Stimulated activated CD4-positive, alpha-beta T cell treated with anti-CD3 and anti-CD28 coated beads, Interleukin-12 subunit alpha, Interleukin-12 subunit beta, amount 100 ng/mL, for 48 hours (primary cell): Measurements from ENCODE around the gene SLC25A13.
"Not testable (repeated sequence)": the region's sequence is repeated elsewhere in the genome, so short reads cannot be mapped to it uniquely, and the experiment has no call there.

Experiments used
- DNase-seq, 3 donors: peaks; one replicate each; pipeline ENCODE4 v3.0.0-alpha.2; 2020; ENCODE audit warnings: low read depth in 2 of 3, low spot score in 1 of 3

SLC25A13 gene

GRCh38 chr7:96173781-96174180 is 148.1 kb downstream of the SLC25A13 start:
- DNase-seq, result no peak

GRCh38 chr7:96169439-96169838 is 152.5 kb downstream of the SLC25A13 start:
- DNase-seq, result no peak

DNA sequence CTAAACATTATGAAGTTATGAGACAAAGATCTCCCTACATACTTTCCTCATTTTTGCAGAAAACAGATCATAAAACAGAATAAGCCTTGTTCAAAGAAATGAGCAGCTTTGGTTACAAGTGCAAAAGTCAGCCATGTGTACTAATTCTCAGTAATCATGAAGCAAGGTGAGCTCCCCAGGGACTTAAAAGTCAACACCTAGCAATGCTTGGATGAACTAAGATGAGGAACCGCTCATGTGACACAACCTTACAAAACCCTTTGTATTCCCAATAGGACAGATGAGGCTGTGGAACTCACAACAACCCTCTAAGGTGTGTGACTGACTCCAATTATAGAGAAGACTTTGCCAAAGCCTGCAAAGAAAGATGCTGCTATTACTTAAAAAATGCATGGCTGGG is 154.5 kb downstream of the SLC25A13 start:
- DNase-seq, result no peak

DNA sequence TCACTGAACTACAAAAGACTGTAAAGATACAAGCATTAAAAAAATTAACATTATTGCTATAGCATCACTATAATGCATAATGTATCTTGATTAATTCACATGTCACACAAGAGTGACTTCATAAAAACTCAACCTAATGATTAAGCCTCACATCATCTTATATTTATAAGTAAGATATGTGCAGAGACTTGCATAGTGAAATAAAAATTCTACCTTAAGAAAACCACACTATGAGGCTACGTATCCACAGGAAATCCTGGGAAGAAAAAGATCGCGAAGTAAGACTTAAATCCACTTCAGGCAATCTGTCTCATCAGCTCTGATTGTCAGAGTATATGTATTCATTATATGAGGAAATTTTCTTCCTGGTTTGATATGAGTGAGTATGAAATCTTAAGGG is 160.0 kb downstream of the SLC25A13 start:
- no peak for DNase-seq

GRCh38 chr7:96157856-96158255 is 164.0 kb downstream of the SLC25A13 start:
- no peak for DNase-seq

DNA sequence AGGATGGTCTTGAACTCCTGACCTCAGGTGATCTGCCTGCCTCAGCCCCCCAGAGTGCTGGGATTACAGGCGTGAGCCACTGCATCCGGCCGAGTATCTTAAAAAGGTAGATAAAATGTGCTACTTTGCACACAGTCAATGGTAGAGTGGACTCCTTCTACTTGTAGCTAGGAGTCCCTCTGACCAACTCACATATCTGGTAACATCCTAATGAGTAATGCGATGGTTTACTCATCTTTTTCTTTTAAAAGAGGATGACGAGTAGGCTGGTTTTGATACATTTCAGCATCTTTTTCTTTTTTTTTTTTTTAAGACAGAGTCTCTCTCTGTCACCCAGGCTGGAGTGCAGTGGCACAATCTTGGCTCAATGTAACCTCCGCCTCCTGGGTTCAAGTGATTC is 167.4 kb downstream of the SLC25A13 start:
- DNase-seq, result not testable (repeated sequence)

- no peak for DNase-seq
These were observed 169.2 kb downstream of the SLC25A13 start for GRCh38 chr7:96152706-96153105.

- no peak for DNase-seq
These were observed 170.0 kb downstream of the SLC25A13 start for GRCh38 chr7:96151889-96152288.

DNA sequence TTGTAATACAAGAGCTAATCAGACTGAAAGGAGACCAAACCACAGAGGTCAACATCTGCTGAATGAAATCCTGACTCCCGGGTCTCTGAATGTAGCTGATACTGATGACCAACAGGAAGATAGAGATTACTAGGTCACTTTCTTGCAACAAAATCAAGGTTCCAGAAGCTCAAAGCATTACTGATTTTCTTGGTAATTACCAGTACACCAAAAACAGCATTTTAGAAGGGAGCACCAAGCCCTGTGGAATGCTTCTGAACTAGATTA is 177.7 kb downstream of the SLC25A13 start:
- no peak for DNase-seq

- no peak for DNase-seq
These were observed 178.2 kb downstream of the SLC25A13 start for GRCh38 chr7:96143495-96144259.

DNA sequence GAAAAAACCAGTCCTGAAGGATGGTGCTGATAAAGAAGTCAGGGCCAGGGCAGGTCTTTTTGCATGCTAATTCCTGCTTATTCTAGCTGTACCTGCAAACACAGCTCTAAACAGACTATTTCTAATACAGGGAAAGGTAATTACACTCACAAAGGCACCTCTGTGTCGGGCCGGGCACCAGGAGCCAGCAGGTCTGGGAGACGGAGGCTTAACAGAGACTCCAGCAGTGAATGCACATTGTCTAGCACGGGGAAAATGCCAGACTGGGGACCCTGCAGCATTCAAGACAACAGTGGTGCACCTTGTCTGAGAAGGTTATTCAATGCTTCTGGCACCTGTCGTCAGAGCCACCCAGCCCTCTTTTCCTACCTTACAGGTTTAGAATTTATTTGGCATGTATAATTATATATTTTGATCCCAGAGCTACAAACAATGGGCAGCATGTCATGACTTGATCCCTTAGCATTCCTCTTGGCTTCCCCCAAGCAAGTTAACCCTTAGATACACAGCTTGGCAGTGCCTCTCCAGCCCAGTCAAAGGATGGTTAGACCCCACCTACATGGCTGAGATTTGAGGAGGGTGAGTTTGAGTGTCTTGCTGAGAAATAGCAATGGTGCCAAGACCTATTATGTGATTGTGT is 185.2 kb downstream of the SLC25A13 start:
- no peak for DNase-seq

- no peak for DNase-seq
These were observed 186.7 kb downstream of the SLC25A13 start for GRCh38 chr7:96135241-96135640.

DNA sequence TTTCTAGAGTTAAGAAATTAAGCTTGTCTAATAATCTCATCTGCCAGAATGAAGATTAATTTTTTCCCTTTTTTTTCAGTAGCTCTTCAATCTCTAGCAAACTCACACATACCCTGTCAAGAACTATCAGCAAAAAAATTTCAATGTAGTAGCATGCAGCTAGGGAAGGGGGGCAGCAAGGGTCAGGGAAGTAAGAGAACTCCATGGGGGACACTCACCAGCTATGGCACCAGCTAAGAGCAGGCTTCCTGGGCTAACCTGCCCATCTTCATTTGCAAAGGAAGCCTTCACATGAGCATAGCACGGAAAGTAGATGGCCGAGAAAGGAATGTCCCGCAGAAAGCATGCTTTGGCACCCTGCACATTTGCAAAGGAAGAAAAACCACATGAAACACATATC is 190.4 kb downstream of the SLC25A13 start:
- DNase-seq, result no peak

GRCh38 chr7:96127746-96128145 is 194.2 kb downstream of the SLC25A13 start:
- no peak for DNase-seq

GRCh38 chr7:96126382-96126781 is 195.5 kb downstream of the SLC25A13 start:
- DNase-seq, result no peak

DNA sequence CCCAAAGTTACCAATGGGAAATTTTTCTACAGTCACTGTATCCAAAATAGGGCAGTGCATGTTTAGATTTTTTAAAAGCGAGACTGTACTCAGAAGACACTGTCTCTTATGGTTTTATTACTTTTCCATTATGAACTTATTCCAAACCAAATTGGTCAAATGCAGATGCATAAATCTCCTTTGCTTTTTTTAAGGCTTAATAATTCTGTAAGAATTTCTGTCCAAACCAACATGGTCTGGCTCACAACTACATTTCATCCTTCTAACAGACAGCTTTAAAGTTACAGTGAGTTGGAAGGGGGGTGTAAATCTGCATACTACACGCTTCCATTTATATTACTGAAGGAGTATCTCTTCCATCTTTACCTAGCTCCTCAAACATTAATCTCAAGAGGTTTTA is 199.2 kb downstream of the SLC25A13 start:
- no peak for DNase-seq

- no peak for DNase-seq
These were observed 200.1 kb downstream of the SLC25A13 start for GRCh38 chr7:96121752-96122151.

DNA sequence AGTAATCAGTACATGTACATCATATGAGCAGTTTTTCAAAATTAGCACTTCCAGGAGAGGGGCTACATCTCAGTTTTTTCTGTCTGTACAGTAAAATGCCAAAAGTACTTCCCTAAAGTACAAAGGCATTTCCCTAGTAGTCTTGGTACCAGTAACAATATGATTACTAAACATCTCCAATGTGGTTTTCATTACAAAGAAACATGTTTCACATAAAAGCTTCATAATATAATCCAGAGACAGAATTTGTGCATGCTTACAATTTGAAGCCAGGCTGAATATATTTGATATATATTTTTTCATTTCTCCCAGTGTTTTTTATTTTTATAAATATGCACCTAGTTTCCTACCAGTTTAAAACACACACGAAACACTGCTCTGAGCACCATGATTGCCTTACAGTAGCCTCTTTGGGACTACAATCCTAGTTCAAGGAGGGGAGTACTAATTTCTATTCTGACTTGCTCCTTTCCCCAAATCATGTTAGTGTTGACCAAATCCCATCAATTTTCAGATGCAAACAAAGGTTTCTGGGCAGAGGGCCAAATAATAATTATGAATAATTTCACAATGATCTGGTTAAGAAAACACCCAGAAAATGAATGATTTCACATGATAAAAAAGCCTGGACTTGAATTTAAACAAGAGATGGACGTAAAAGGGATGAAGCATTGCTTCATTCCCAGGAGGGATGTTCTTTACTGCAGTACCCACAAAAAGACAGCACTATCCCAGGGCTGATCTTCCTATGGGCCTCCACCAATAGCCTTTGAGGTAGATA is 201.3 kb downstream of the SLC25A13 start:
- DNase-seq, result no peak

DNA sequence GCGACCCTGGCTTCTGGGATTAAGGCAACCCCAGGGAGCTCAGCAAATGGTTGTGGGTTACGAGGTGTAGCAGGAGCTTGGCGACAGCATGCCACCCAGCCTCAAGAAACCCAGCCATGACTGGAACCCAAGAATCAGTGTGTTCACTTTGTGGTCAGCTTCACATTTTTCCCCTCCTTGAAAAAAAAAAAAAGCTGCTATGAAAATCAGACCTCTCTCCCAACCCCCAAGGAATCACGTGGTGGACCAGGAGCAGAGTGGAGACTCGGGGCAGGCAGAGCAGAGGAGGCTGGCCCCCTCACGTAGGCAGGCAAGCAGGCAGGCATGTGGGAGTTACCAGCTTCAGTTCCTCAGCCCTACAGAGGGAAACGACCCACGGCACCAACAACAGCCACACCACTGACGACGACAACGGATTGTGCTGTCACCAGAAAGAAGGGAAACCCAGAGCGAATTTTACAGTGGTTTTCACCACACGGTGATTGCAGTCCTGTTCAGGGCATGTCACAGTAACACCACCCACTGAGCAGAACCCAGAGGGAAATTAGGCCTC is 203.4 kb downstream of the SLC25A13 start:
- DNase-seq, result no peak

GRCh38 chr7:96116173-96116572 is 205.7 kb downstream of the SLC25A13 start:
- DNase-seq, result no peak

DNA sequence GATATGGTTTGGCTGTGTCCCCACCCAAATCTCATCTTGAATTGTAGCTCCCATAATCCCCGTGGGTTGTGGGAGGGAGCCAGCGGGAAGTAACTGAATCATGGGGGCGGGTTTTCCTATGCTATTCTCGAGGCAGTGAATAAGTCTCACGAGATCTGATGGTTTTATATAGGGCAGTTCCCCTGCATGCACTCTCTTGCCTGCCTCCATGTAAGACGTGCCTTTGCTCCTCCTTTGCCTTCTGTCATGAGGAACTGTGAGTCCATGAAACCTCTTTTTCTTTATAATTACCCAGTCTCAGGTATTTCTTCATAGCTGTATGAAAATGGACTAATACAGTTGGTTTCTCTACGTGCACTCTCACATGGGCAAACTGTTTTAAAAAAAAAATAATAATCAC is 207.7 kb downstream of the SLC25A13 start:
- DNase-seq, result no peak

GRCh38 chr7:96111405-96111804 is 210.5 kb downstream of the SLC25A13 start:
- DNase-seq, result no peak
